HEK293 (cell line): ENCODE data around the gene RNF44.
A peak's percentile ranks its signal among the peaks of the same experiment; 100 is the strongest.

Experiments used
- CTCF ChIA-PET: fragments of 350-600 bp; formaldehyde crosslinking; extraction: SDS; loops from one replicate; lab custom pipeline; 2021; ENCODE audit warnings: antibody characterized with exemption; lab: Yijun Ruan, JAX
- POLR2A ChIA-PET: fragments of 300-600 bp; formaldehyde crosslinking; extraction: SDS; loops from one replicate; lab custom pipeline; 2020; ENCODE audit warnings: antibody characterized with exemption, inconsistent platforms; lab: Yijun Ruan, JAX
- H3K27ac ChIP-seq: fragments of 200-500 bp; sonication (Bioruptor generic); 2 replicates; pipeline ENCODE4 v1.5.1; 2014; ENCODE audit warnings: low read depth, low read length, control low read depth, inconsistent platforms; ENCODE audit errors: extremely low read depth
- H3K36me3 ChIP-seq, 2 experiments: fragments of 200-500 bp in 1 of 2; sonication (Bioruptor generic) in 1 of 2; 1 replicate in 1 of 2; 2 replicates in 1 of 2; pipeline ENCODE4 v1.5.1; 2014 to 2017; ENCODE audit warnings: inconsistent platforms in 2 of 2, low read length in 2 of 2; ENCODE audit not compliant: control insufficient read depth in 2 of 2, insufficient read depth in 1 of 2
- H3K4me1 ChIP-seq: fragments of 200-500 bp; sonication (Bioruptor generic); 2 replicates; pipeline ENCODE4 v1.5.1; 2014; ENCODE audit warnings: mild to moderate bottlenecking, low read length, inconsistent platforms; ENCODE audit not compliant: control insufficient read depth, insufficient read depth
- H3K4me3 ChIP-seq: 2 replicates; pipeline ENCODE4 v1.5.1; 2011; ENCODE audit warnings: low read depth, mild to moderate bottlenecking, control low read depth, low read length, moderate library complexity
- H3K9me3 ChIP-seq: fragments of 200-500 bp; sonication (Bioruptor generic); 2 replicates; pipeline ENCODE4 v1.5.1; 2014; ENCODE audit warnings: low read depth, low read length, inconsistent platforms; ENCODE audit not compliant: control insufficient read depth, insufficient read depth
- BCL11B ChIP-seq: fragments of 450-650 bp; formaldehyde crosslinking; IDR thresholded peaks from 2 replicates; pipeline ENCODE4 v1.5.1; 2016; ENCODE audit warnings: low read depth, missing biosample characterization, missing genetic modification characterization
- HIC1 ChIP-seq: fragments of 450-650 bp; formaldehyde crosslinking; IDR thresholded peaks from 2 replicates; pipeline ENCODE4 v1.5.1; 2016; ENCODE audit warnings: missing biosample characterization, missing genetic modification characterization
- KLF1 ChIP-seq: fragments of 450-650 bp; formaldehyde crosslinking; IDR thresholded peaks from 2 replicates; pipeline ENCODE4 v1.5.1; 2016; ENCODE audit warnings: missing biosample characterization, missing genetic modification characterization
- KLF10 ChIP-seq: fragments of 450-650 bp; IDR thresholded peaks from 2 replicates; pipeline ENCODE4 v1.5.1; 2018; ENCODE audit warnings: missing biosample characterization, mild to moderate bottlenecking, missing genetic modification characterization
- KLF7 ChIP-seq: fragments of 450-650 bp; formaldehyde crosslinking; IDR thresholded peaks from 2 replicates; pipeline ENCODE4 v1.5.1; 2016; ENCODE audit warnings: missing biosample characterization, missing genetic modification characterization, borderline replicate concordance
- KLF8 ChIP-seq: fragments of 450-650 bp; formaldehyde crosslinking; IDR thresholded peaks from 2 replicates; pipeline ENCODE4 v1.5.1; 2016; ENCODE audit warnings: missing biosample characterization, missing genetic modification characterization
- MZF1 ChIP-seq: fragments of 450-650 bp; formaldehyde crosslinking; IDR thresholded peaks from 2 replicates; pipeline ENCODE4 v1.5.1; 2017; ENCODE audit warnings: missing biosample characterization, missing genetic modification characterization, borderline replicate concordance
- PRDM1 ChIP-seq: fragments of 450-650 bp; formaldehyde crosslinking; IDR thresholded peaks from 2 replicates; pipeline ENCODE4; 2016; ENCODE audit warnings: missing biosample characterization, missing genetic modification characterization
- SP2 ChIP-seq: fragments of 450-650 bp; formaldehyde crosslinking; IDR thresholded peaks from 2 replicates; pipeline ENCODE4 v1.5.1; 2016; ENCODE audit warnings: missing biosample characterization, missing genetic modification characterization
- ZBTB10 ChIP-seq: fragments of 450-650 bp; formaldehyde crosslinking; IDR thresholded peaks from 2 replicates; pipeline ENCODE4 v1.5.1; 2016; ENCODE audit warnings: missing biosample characterization, missing genetic modification characterization
- ZBTB11 ChIP-seq: fragments of 450-650 bp; formaldehyde crosslinking; conservative IDR thresholded peaks from 2 replicates; pipeline ENCODE4 v1.5.1; 2016; ENCODE audit warnings: low read depth, missing biosample characterization, missing genetic modification characterization
- ZBTB44 ChIP-seq: fragments of 450-650 bp; IDR thresholded peaks from 2 replicates; pipeline ENCODE4 v1.5.1; 2018; ENCODE audit warnings: missing biosample characterization, mild to moderate bottlenecking, missing genetic modification characterization
- ZBTB8A ChIP-seq: fragments of 450-650 bp; formaldehyde crosslinking; IDR thresholded peaks from 2 replicates; pipeline ENCODE4 v1.5.1; 2016; ENCODE audit warnings: missing biosample characterization, missing genetic modification characterization
- ZFP69B ChIP-seq: fragments of 450-650 bp; formaldehyde crosslinking; IDR thresholded peaks from 2 replicates; pipeline ENCODE4 v1.5.1; 2016; ENCODE audit warnings: missing biosample characterization, missing genetic modification characterization
- ZIC2 ChIP-seq: fragments of 450-650 bp; formaldehyde crosslinking; IDR thresholded peaks from 2 replicates; pipeline ENCODE4 v1.5.1; 2016; ENCODE audit warnings: missing biosample characterization, missing genetic modification characterization
- ZNF24 ChIP-seq: fragments of 450-650 bp; formaldehyde crosslinking; IDR thresholded peaks from 2 replicates; pipeline ENCODE4 v1.5.1; 2016; ENCODE audit warnings: missing biosample characterization, missing genetic modification characterization
- ZNF311 ChIP-seq: fragments of 450-650 bp; formaldehyde crosslinking; IDR thresholded peaks from 2 replicates; pipeline ENCODE4 v1.5.1; 2017; ENCODE audit warnings: missing biosample characterization, missing genetic modification characterization, borderline replicate concordance
- ZNF324 ChIP-seq: fragments of 450-650 bp; formaldehyde crosslinking; IDR thresholded peaks from 2 replicates; pipeline ENCODE4 v1.5.1; 2016; ENCODE audit warnings: missing biosample characterization, missing genetic modification characterization
- ZNF335 ChIP-seq: fragments of 450-650 bp; formaldehyde crosslinking; conservative IDR thresholded peaks from 2 replicates; pipeline ENCODE4 v1.5.1; 2016; ENCODE audit warnings: missing biosample characterization, missing genetic modification characterization
- ZNF37A ChIP-seq: fragments of 450-650 bp; IDR thresholded peaks from 2 replicates; pipeline ENCODE4 v1.5.1; 2018; ENCODE audit warnings: missing biosample characterization, missing genetic modification characterization
- ZNF561 ChIP-seq: fragments of 450-650 bp; IDR thresholded peaks from 2 replicates; pipeline ENCODE4 v1.5.1; 2018; ENCODE audit warnings: missing biosample characterization, missing genetic modification characterization, borderline replicate concordance
- ZNF580 ChIP-seq: fragments of 450-650 bp; formaldehyde crosslinking; IDR thresholded peaks from 2 replicates; pipeline ENCODE4 v1.5.1; 2016; ENCODE audit warnings: missing biosample characterization, missing genetic modification characterization
- ZNF692 ChIP-seq: fragments of 450-650 bp; formaldehyde crosslinking; IDR thresholded peaks from 2 replicates; pipeline ENCODE4 v1.5.1; 2016; ENCODE audit warnings: missing biosample characterization, missing genetic modification characterization
- ZNF707 ChIP-seq: fragments of 450-650 bp; formaldehyde crosslinking; IDR thresholded peaks from 2 replicates; pipeline ENCODE4 v1.5.1; 2016; ENCODE audit warnings: missing biosample characterization, missing genetic modification characterization

Gene RNF44

GRCh38 chr5:176543428-176544182, 6.4 kb upstream of the RNF44 start:
- no peaks in the 10 kb centered on the region for H3K9me3 ChIP-seq
- peak overlapping the region; percentile 65; the same call in 1 of the 2 replicates for H3K27ac ChIP-seq
- POLR2A ChIA-PET, result interaction anchor here (0.5 to 2.0 kb wide), 9 partner anchors 8 to 184 kb away, joined by 3 to 7 read pairs (median 4); partner anchors contain the start of genes CLTB, FAF2, HIGD2A and NOP16
- CTCF ChIA-PET, result interaction anchor here (0.5 to 1.8 kb wide), 11 partner anchors 9 to 1636 kb away, joined by 3 to 9 read pairs (median 4); partner anchors contain the start of genes CLTB and FAF2
- no peaks in the 10 kb centered on the region; the same call in 1 of the 2 replicates for H3K4me1 ChIP-seq
- H3K4me3 ChIP-seq, result peak overlapping the region; percentile 47
- H3K36me3 ChIP-seq, result no peaks in the 10 kb centered on the region
- TF ChIP-seq ZNF561 (tag by site-specific recombination), result peak; percentile 29; the same call in 1 of the 2 replicates
- TF ChIP-seq ZNF324 (tag by site-specific recombination), result peak; percentile 61; the same call in 1 of the 2 replicates
- 0 out of 2 replicates have a peak, but pooled peaks have one; percentile 29 for TF ChIP-seq ZFP69B (tag by site-specific recombination)
- peak; percentile 68 for TF ChIP-seq PRDM1 (tag by site-specific recombination)
- TF ChIP-seq ZNF580, result 0 out of 2 replicates have a peak, but pooled peaks have one; percentile 36
- peak; percentile 62; the same call in 1 of the 2 replicates for TF ChIP-seq KLF7
- TF ChIP-seq ZNF707 (tag by site-specific recombination), result no peak
- peak; percentile 46 for TF ChIP-seq SP2 (tag by site-specific recombination)
- peak; percentile 96 for TF ChIP-seq ZNF335
- no peak for TF ChIP-seq ZNF311
- peak; percentile 88 for TF ChIP-seq HIC1 (tag by site-specific recombination)
- 0 out of 2 replicates have a peak, but pooled peaks have one; percentile 39 for TF ChIP-seq MZF1 (tag by site-specific recombination)
- peak; percentile 64 for TF ChIP-seq ZIC2
- peak; percentile 34 for TF ChIP-seq KLF10 (tag by site-specific recombination)
- TF ChIP-seq ZBTB11 (tag by site-specific recombination), result 0 out of 2 replicates have a peak, but pooled peaks have one; percentile 22
- peak; percentile 50 for TF ChIP-seq ZBTB8A
- TF ChIP-seq ZBTB44, result 0 out of 2 replicates have a peak, but pooled peaks have one; percentile 9
- TF ChIP-seq ZNF24, result peak; percentile 49; the same call in 1 of the 2 replicates
- peak; percentile 77 for TF ChIP-seq KLF1
- 0 out of 2 replicates have a peak, but pooled peaks have one; percentile 58 for TF ChIP-seq BCL11B
- TF ChIP-seq ZBTB10 (tag by site-specific recombination), result peak; percentile 70; the same call in 1 of the 2 replicates
- TF ChIP-seq ZNF692 (tag by site-specific recombination), result peak; percentile 49; the same call in 1 of the 2 replicates
- peak; percentile 52; the same call in 1 of the 2 replicates for TF ChIP-seq KLF8 (tag by site-specific recombination)
- TF ChIP-seq ZNF37A (tag by site-specific recombination), result no peak
